Measurements from ENCODE around the gene NKPD1. TPM values are rescaled to one million over a fixed set of nuclear protein-coding genes. Genes with fewer than 3 reads are reported as not detected.

NKPD1 gene
- total and polyA plus RNA-seq, 9 of the 15 experiments (the other 6 are each of a cell fraction or from before 2014, with no cell fraction given): 0.03 to 0.09 (median 0.04) TPM; not detected in 5

- TF ChIP-seq, protein P1, sequence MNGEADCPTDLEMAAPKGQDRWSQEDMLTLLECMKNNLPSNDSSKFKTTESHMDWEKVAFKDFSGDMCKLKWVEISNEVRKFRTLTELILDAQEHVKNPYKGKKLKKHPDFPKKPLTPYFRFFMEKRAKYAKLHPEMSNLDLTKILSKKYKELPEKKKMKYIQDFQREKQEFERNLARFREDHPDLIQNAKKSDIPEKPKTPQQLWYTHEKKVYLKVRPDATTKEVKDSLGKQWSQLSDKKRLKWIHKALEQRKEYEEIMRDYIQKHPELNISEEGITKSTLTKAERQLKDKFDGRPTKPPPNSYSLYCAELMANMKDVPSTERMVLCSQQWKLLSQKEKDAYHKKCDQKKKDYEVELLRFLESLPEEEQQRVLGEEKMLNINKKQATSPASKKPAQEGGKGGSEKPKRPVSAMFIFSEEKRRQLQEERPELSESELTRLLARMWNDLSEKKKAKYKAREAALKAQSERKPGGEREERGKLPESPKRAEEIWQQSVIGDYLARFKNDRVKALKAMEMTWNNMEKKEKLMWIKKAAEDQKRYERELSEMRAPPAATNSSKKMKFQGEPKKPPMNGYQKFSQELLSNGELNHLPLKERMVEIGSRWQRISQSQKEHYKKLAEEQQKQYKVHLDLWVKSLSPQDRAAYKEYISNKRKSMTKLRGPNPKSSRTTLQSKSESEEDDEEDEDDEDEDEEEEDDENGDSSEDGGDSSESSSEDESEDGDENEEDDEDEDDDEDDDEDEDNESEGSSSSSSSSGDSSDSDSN (IDR thresholded peaks at IDR 0.05; ENCODE audit: borderline replicate concordance in 1 of 2, low read depth in 2 of 2, low read length in 2 of 2): no peak
- TF ChIP-seq SREBF1 (IDR thresholded peaks at IDR 0.05; ENCODE audit: borderline replicate concordance, low read depth, low read length) (0 out of 2 replicates have a peak, but pooled peaks have one; percentile 50), SRF (CRISPR knock-in tag; IDR thresholded peaks at IDR 0.05) (peak in 1 of 2 experiments; percentile 63; a peak in 1 of 4 replicates), MCM2 (IDR thresholded peaks at IDR 0.05; ENCODE audit: low read depth) (no peak), SIN3B (IDR thresholded peaks at IDR 0.05; ENCODE audit: low read depth) (peak; percentile 73; the same call in 1 of the 2 replicates), PKNOX1 (IDR thresholded peaks at IDR 0.05) (peak; percentile 98), HMG20A (CRISPR knock-in tag; conservative IDR thresholded peaks at IDR 0.05) (no peak), E2F8 (IDR thresholded peaks at IDR 0.05; ENCODE audit: low read depth, partially characterized antibody) (peak; percentile 97), EP400 (IDR thresholded peaks at IDR 0.05) (peak; percentile 98), SP1 (CRISPR knock-in tag; IDR thresholded peaks at IDR 0.05) (peak; percentile 98), KLF13 (tag; IDR thresholded peaks at IDR 0.05; ENCODE audit: borderline replicate concordance, low read depth) (peak; percentile 64; the same call in 1 of the 2 replicates), ZNF224 (CRISPR knock-in tag; IDR thresholded peaks at IDR 0.05) (no peak), RCOR1 (IDR thresholded peaks at IDR 0.05; ENCODE audit: borderline replicate concordance in 1 of 2, low read depth in 2 of 2, low read length in 2 of 2) (peak; percentile 9 to 48; a peak in 1 of 4 replicates), TRIM24 (IDR thresholded peaks at IDR 0.05) (no peak)
- TF ChIP-seq, protein P2, sequence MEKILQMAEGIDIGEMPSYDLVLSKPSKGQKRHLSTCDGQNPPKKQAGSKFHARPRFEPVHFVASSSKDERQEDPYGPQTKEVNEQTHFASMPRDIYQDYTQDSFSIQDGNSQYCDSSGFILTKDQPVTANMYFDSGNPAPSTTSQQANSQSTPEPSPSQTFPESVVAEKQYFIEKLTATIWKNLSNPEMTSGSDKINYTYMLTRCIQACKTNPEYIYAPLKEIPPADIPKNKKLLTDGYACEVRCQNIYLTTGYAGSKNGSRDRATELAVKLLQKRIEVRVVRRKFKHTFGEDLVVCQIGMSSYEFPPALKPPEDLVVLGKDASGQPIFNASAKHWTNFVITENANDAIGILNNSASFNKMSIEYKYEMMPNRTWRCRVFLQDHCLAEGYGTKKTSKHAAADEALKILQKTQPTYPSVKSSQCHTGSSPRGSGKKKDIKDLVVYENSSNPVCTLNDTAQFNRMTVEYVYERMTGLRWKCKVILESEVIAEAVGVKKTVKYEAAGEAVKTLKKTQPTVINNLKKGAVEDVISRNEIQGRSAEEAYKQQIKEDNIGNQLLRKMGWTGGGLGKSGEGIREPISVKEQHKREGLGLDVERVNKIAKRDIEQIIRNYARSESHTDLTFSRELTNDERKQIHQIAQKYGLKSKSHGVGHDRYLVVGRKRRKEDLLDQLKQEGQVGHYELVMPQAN (IDR thresholded peaks at IDR 0.05; ENCODE audit: borderline replicate concordance): peak; percentile 98
- TF ChIP-seq, protein P3, sequence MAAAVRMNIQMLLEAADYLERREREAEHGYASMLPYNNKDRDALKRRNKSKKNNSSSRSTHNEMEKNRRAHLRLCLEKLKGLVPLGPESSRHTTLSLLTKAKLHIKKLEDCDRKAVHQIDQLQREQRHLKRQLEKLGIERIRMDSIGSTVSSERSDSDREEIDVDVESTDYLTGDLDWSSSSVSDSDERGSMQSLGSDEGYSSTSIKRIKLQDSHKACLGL (CRISPR knock-in tag; IDR thresholded peaks at IDR 0.05; ENCODE audit: borderline replicate concordance, poor library complexity, severe bottlenecking): peak; percentile 69
Measured at GRCh38 chr19:45178262-45179071, 17.7 kb upstream of the NKPD1 start, which contains the start of gene BLOC1S3 (continued).

All from K562 (cell line).